K562 (cell line): Measurements from ENCODE around the gene JAG2. TPM values are rescaled to one million over a fixed set of nuclear protein-coding genes. Genes with fewer than 3 reads are reported as not detected.

Experiments
- ATAC-seq: fragments of 200-7000 bp; cut with Tn5 transposase; 3 replicates; pipeline ENCODE4 v1.9.1; 2020; ENCODE audit warnings: moderate library complexity
- BruUV-seq: library from RNA; stranded (reverse); fragments of 400-500 nt; replicated peaks from 2 replicates; lab custom pipeline; 2021; lab: Mats Ljungman, UMichigan
- CTCF ChIA-PET: fragments of 300-600 bp; formaldehyde crosslinking; extraction: SDS; loops from one replicate; lab custom pipeline; 2021; ENCODE audit warnings: low intra/inter-chr PET ratio; lab: Yijun Ruan, JAX
- POLR2A ChIA-PET: fragments of 300-600, 350-650 bp; sonication (Branson Sonifier 250); formaldehyde crosslinking; extraction: SDS; loops from one replicate; lab custom pipeline; 2021; ENCODE audit warnings: antibody characterized with exemption, inconsistent platforms; lab: Yijun Ruan, JAX
- DNase-seq, 4 experiments: peaks; one replicate each; pipeline versions ENCODE4 v3.0.0 to v3.0.0-alpha.2; 2011 to 2018; ENCODE audit warnings: low spot score in 3 of 4, mixed read lengths in 3 of 4; ENCODE audit errors: extremely low read depth in 1 of 4
- FAIRE-seq: peaks from 2 replicates; lab custom pipeline; 2011; peaks lifted over from hg19 to GRCh38; lab: Jason Lieb, UNC
- H2AFZ ChIP-seq: 2 replicates; pipeline ENCODE4 v1.6.0; 2011; ENCODE audit warnings: low read depth, low read length, control low read depth, inconsistent platforms
- H3K27ac ChIP-seq: fragments of 200-600 bp; 3 replicates; pipeline ENCODE4 v1.8.0; 2011; ENCODE audit warnings: low read depth, mild to moderate bottlenecking, control low read depth, inconsistent platforms, low read length, moderate library complexity, mixed read lengths; ENCODE audit errors: extremely low read depth
- H3K27me3 ChIP-seq, 2 experiments: fragments of 300-600 bp in 1 of 2; 2 replicates in 1 of 2; 3 replicates in 1 of 2; pipeline versions ENCODE4 v1.6.0 to v1.8.0; 2011; ENCODE audit warnings: inconsistent platforms in 2 of 2, low read length in 2 of 2, mild to moderate bottlenecking in 1 of 2, mixed read lengths in 1 of 2, moderate library complexity in 1 of 2; ENCODE audit not compliant: control insufficient read depth in 2 of 2, insufficient read depth in 2 of 2
- H3K36me3 ChIP-seq: fragments of 300-600 bp; 3 replicates; pipeline ENCODE4 v1.8.0; 2011; ENCODE audit warnings: mild to moderate bottlenecking, low read length, inconsistent platforms; ENCODE audit not compliant: control insufficient read depth, insufficient read depth
- H3K4me1 ChIP-seq, 2 experiments: fragments of 200-600 bp in 1 of 2; replicated peaks in 1 of 2; 2 replicates in 1 of 2; 3 replicates in 1 of 2; pipeline versions ENCODE4 v1.5.1 to v1.8.0; 2011; ENCODE audit warnings: inconsistent platforms in 2 of 2, low read length in 2 of 2, mild to moderate bottlenecking in 1 of 2, mixed read lengths in 1 of 2, moderate library complexity in 1 of 2; ENCODE audit not compliant: control insufficient read depth in 2 of 2, insufficient read depth in 2 of 2
- H3K4me2 ChIP-seq: 2 replicates; pipeline ENCODE4 v1.6.1; 2011; ENCODE audit warnings: low read length, control low read depth, inconsistent platforms, mixed read lengths; ENCODE audit not compliant: insufficient read depth
- H3K4me3 ChIP-seq: fragments of 200-600 bp; sonication (generic), shearing (Covaris generic); 2 replicates; pipeline ENCODE4 v1.5.1; 2016; ENCODE audit warnings: control low read depth, inconsistent platforms
- H3K79me2 ChIP-seq: fragments of 200-600 bp; 3 replicates; pipeline ENCODE4 v1.8.0; 2011; ENCODE audit warnings: low read length, inconsistent platforms; ENCODE audit not compliant: control insufficient read depth, insufficient read depth
- H3K9ac ChIP-seq, 2 experiments: 2 replicates each; pipeline versions ENCODE4 v1.6.0 to v1.6.1; 2011; ENCODE audit warnings: low read depth in 2 of 2, low read length in 2 of 2, control low read depth in 1 of 2, inconsistent platforms in 1 of 2, mild to moderate bottlenecking in 1 of 2, mixed read lengths in 1 of 2; ENCODE audit not compliant: insufficient read depth in 1 of 2
- H3K9me1 ChIP-seq: one replicate; pipeline ENCODE4 v1.6.0; 2011; ENCODE audit warnings: inconsistent platforms, mild to moderate bottlenecking, low read length, moderate library complexity; ENCODE audit not compliant: control insufficient read depth, insufficient read depth
- H3K9me3 ChIP-seq: replicated peaks from 2 replicates; pipeline ENCODE4 v1.5.1; 2011; ENCODE audit warnings: low read depth, low read length, inconsistent platforms; ENCODE audit not compliant: control insufficient read depth, insufficient read depth
- H4K20me1 ChIP-seq: replicated peaks from 2 replicates; pipeline ENCODE4 v1.6.1; 2011; ENCODE audit warnings: low read length, inconsistent platforms, mixed read lengths; ENCODE audit not compliant: control insufficient read depth, insufficient read depth
- CHD4 ChIP-seq: fragments of 200-600 bp; sonication (generic); IDR thresholded peaks from 3 replicates; pipeline ENCODE4 v1.6.1; 2012; ENCODE audit warnings: low read depth, mild to moderate bottlenecking, mixed read lengths, low read length, inconsistent platforms; ENCODE audit not compliant: insufficient read depth, insufficient replicate concordance, poor library complexity, severe bottlenecking
- ELF1 ChIP-seq: fragments of 200-800 bp; sonication (Bioruptor generic); IDR thresholded peaks from 2 replicates; pipeline ENCODE4 v1.6.1; 2016; ENCODE audit warnings: missing genetic modification characterization, missing compliant biosample characterization
- HDAC6 ChIP-seq: IDR thresholded peaks from 2 replicates; pipeline ENCODE4 v1.6.1; 2012; ENCODE audit warnings: low read depth, mild to moderate bottlenecking, control low read depth, inconsistent platforms, low read length, moderate library complexity
- HMGN3 ChIP-seq: IDR thresholded peaks from 2 replicates; pipeline ENCODE4 v1.6.1; 2011; ENCODE audit warnings: borderline replicate concordance, low read depth, mild to moderate bottlenecking, mixed read lengths, low read length; ENCODE audit not compliant: insufficient read length; ENCODE audit errors: extremely low read depth
- NBN ChIP-seq: fragments of 450-650 bp; IDR thresholded peaks from 2 replicates; pipeline ENCODE4 v1.6.1; 2016; ENCODE audit warnings: low read depth, mild to moderate bottlenecking
- NFXL1 ChIP-seq: fragments of 450-650 bp; formaldehyde crosslinking; IDR thresholded peaks from 2 replicates; pipeline ENCODE4 v1.4.0; 2021; ENCODE audit warnings: mild to moderate bottlenecking
- NR2C1 ChIP-seq, 2 experiments: fragments of 450-650 bp; IDR thresholded peaks; 2 replicates each; pipeline ENCODE4 v1.6.1; 2017; ENCODE audit warnings: mild to moderate bottlenecking in 2 of 2, antibody characterized with exemption in 1 of 2, inconsistent platforms in 1 of 2, missing compliant biosample characterization in 1 of 2, missing genetic modification characterization in 1 of 2
- SMARCA5 ChIP-seq: fragments of 450-650 bp; IDR thresholded peaks from 2 replicates; pipeline ENCODE4 v1.6.1; 2016
- ZEB2 ChIP-seq: fragments of 450-650 bp; IDR thresholded peaks from 2 replicates; pipeline ENCODE4 v1.6.1; 2016
- ZNF644 ChIP-seq: fragments of 200-800 bp; sonication (Bioruptor generic); IDR thresholded peaks from 2 replicates; pipeline ENCODE4 v1.6.1; 2016; ENCODE audit warnings: low read depth, missing genetic modification characterization, missing compliant biosample characterization
- WGBS: fragments of 100-300 bp; shearing (Covaris generic); methylation state at CpG from one replicate; pipeline ENCODE4 v1.1.6; 2016; ENCODE audit warnings: low coverage, mixed read lengths; ENCODE audit not compliant: insufficient coverage; ENCODE audit errors: missing lambda C conversion rate; 5-methylcytosine and 5-hydroxymethylcytosine counted together
- in situ Hi-C: fragments of 300-500 bp; cut with MboI; formaldehyde crosslinking; loops from 4 replicates; pipeline ENCODE4 v1.15.0; 2018; ENCODE audit warnings: inconsistent platforms, mixed read lengths
- intact Hi-C: fragments of 100-400 bp; cut with micrococcal nuclease; formaldehyde crosslinking; loops from 2 replicates; pipeline ENCODE4 v1.14.2; 2022
- polyA plus RNA-seq, 8 experiments: library from polyadenylated mRNA; depleted of rRNA in 4 of 8; stranded (reverse) in 5 of 8; unstranded in 3 of 8; fragments of >200 nt; fragmentation: Nextera tagmentation in 2 of 8; fragmentation: Illumina TruSeq in 1 of 8; extraction: Ambion mirVana in 2 of 8; extraction: Trizol in 1 of 8; gene quantifications; 2 replicates each; pipeline versions ENCODE4 v1.2.1 to v1.2.3, GENCODE V29; 2011 to 2014; ENCODE audit warnings: inconsistent platforms in 1 of 8, missing spikeins in 1 of 8
- total RNA-seq, 7 experiments: library from RNA; depleted of rRNA in 6 of 7; stranded (reverse); fragments of >200 nt in 6 of 7; fragmentation: Illumina TruSeq in 2 of 7; extraction: Trizol in 2 of 7; gene quantifications; 2 replicates each; pipeline versions ENCODE4 v1.2.1 to v1.2.3, GENCODE V29; 2011 to 2021; ENCODE audit warnings: low replicate concordance in 1 of 7
- TF ChIP-seq, protein P1 (sequence below): fragments of 450-650 bp; formaldehyde crosslinking; IDR thresholded peaks from 2 replicates; pipeline ENCODE4 v1.4.0; 2022; ENCODE audit warnings: missing genetic modification characterization

The JAG2 gene
- total and polyA plus RNA-seq, 9 of the 15 experiments (the other 6 are each of a cell fraction or from before 2014, with no cell fraction given): 0.25 to 48.4 (median 8.6) TPM

DNA sequence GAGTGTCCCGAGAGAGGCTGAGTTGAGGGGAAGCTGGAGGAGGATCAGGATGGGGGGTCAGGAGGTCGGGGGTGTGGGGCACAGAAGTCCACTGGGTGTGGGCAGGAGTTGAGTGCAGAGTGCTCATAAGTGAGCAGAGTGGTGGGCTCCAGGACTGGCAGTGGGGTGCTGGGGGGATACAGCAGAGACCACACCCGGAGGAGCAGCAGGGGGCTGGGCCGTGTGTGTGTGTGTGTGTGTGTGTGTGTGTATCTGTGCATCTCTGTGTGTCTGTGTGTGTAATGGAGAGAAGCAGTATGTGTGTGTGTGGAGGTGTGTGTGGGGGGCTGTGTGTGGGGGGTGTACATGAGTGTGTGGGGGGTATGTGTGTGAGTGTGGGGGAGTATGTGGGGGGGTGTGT is 17.4 kb upstream of the JAG2 start:
- Histone ChIP-seq H3K79me2 (no peaks in the 10 kb centered on the region), H3K9me3 (no peaks in the 10 kb centered on the region; the same call in none of the 2 replicates), H3K36me3 (no peaks in the 10 kb centered on the region), H3K9ac (no peak overlapping the region), H3K27ac (no peak overlapping the region), H3K27me3 (no peaks in the 10 kb centered on the region), H3K9me1 (no peaks in the 10 kb centered on the region), H3K4me1 (peaks cover 0 to 32% of the 10 kb centered on the region in 2 experiments; a peak in 2 of 5 replicates), H4K20me1 (no peaks in the 10 kb centered on the region), H3K4me2 (no peak overlapping the region), H2AFZ (no peak overlapping the region), H3K4me3 (no peak overlapping the region)
- no peak for TF ChIP-seq HDAC6
- no peak for TF ChIP-seq SMARCA5
- TF ChIP-seq NBN: no peak
- TF ChIP-seq NFXL1 (CRISPR knock-in tag): no peak
- TF ChIP-seq ELF1 (tag): no peak
- TF ChIP-seq, protein P1, sequence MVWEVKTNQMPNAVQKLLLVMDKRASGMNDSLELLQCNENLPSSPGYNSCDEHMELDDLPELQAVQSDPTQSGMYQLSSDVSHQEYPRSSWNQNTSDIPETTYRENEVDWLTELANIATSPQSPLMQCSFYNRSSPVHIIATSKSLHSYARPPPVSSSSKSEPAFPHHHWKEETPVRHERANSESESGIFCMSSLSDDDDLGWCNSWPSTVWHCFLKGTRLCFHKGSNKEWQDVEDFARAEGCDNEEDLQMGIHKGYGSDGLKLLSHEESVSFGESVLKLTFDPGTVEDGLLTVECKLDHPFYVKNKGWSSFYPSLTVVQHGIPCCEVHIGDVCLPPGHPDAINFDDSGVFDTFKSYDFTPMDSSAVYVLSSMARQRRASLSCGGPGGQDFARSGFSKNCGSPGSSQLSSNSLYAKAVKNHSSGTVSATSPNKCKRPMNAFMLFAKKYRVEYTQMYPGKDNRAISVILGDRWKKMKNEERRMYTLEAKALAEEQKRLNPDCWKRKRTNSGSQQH (CRISPR knock-in tag): no peak
- TF ChIP-seq ZNF644 (tag): no peak
- no peak for TF ChIP-seq NR2C1 (IDR thresholded peaks at IDR 0.05)
- no peak for TF ChIP-seq NR2C1 (tag; IDR thresholded peaks at IDR 0.05)
- no peak for TF ChIP-seq HMGN3
- TF ChIP-seq ZEB2: no peak
- no peak for TF ChIP-seq CHD4
- DNase-seq (no peak), FAIRE-seq (no peak), ATAC-seq (no peak)
- in situ Hi-C loops (no loop called here), intact Hi-C loops (no loop called here)
- POLR2A ChIA-PET: no interaction called here
- CTCF ChIA-PET: no interaction called here
- 0% methylated on average over 1 of the region's 4 CpGs for WGBS
- BruUV-seq: no TSS peak
